ENCODE measurements around the gene GUCA1A. TPM values are rescaled to one million over a fixed set of nuclear protein-coding genes. Genes with fewer than 3 reads are reported as not detected.

The GUCA1A gene
- total RNA-seq, 4 donors from 2014 or later: not detected

DNA sequence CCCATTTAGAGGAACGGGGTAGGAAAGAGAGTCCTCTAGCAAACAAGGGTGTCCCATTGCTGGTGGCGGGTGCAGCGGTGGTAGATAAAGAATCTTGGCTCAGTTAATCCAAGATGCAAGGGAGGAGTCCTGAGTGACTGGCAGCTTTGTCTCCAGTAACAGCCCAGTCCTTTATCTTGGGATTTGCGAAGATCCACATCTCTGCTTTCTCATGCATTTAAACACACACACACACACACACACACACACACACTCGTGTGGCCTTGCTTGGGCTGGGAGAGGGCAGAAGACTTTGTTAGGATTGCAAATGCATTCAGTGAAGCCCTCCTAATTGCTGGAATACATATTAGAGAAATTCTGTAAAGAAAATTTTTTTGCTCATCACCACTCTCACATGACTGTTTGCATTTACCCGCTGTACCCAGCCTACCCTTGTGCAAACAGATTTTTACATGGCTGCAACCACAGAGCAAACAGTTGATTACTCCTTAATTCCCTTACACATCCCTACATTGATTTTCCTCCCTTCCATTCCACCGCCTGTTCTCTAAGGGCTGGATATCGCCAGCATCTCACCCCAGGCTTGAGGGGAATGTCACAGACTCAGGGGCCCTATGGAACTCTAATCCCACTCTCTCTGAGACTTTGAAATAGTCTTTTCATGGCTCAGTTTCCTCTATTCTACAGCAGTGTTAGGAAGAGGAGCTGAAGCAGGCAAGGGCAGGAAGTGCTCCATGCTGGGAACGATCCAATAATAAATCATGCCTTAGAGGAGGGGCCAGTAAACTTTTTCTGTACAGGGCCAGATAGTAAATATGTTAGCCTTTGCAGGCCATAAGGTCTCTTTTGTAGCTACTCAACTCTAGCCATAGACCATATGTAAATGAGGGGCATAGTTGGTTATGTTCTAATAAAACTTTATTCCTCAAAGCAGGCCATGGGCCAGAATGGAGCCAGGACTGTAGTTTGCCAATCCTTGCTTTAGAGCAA is 34.2 kb upstream of the GUCA1A start:
- peak overlapping the region in 1 of 4 donors; percentile 53 for H3K27ac ChIP-seq
- no peaks in the 10 kb centered on the region for H3K36me3 ChIP-seq
- 53 to 63% methylated on average over 9 of the region's 9 CpGs for WGBS, 2 donors
- peaks cover 0 to 27% of the 10 kb centered on the region in 2 donors for H3K27me3 ChIP-seq
- DNase-seq (ENCODE audit: low spot score in 2 of 2): no peak
- TF ChIP-seq, protein P1, sequence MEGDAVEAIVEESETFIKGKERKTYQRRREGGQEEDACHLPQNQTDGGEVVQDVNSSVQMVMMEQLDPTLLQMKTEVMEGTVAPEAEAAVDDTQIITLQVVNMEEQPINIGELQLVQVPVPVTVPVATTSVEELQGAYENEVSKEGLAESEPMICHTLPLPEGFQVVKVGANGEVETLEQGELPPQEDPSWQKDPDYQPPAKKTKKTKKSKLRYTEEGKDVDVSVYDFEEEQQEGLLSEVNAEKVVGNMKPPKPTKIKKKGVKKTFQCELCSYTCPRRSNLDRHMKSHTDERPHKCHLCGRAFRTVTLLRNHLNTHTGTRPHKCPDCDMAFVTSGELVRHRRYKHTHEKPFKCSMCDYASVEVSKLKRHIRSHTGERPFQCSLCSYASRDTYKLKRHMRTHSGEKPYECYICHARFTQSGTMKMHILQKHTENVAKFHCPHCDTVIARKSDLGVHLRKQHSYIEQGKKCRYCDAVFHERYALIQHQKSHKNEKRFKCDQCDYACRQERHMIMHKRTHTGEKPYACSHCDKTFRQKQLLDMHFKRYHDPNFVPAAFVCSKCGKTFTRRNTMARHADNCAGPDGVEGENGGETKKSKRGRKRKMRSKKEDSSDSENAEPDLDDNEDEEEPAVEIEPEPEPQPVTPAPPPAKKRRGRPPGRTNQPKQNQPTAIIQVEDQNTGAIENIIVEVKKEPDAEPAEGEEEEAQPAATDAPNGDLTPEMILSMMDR (IDR thresholded peaks at IDR 0.05): no peak
- TF ChIP-seq POLR2A (IDR thresholded peaks at IDR 0.05) (no peak), EP300 (IDR thresholded peaks at IDR 0.05) (no peak)
- no peaks in the 10 kb centered on the region for H3K9me3 ChIP-seq
- peaks cover 0 to 25% (median 8%) of the 10 kb centered on the region in 4 donors for H3K4me1 ChIP-seq
- no peak overlapping the region for H3K4me3 ChIP-seq

DNA sequence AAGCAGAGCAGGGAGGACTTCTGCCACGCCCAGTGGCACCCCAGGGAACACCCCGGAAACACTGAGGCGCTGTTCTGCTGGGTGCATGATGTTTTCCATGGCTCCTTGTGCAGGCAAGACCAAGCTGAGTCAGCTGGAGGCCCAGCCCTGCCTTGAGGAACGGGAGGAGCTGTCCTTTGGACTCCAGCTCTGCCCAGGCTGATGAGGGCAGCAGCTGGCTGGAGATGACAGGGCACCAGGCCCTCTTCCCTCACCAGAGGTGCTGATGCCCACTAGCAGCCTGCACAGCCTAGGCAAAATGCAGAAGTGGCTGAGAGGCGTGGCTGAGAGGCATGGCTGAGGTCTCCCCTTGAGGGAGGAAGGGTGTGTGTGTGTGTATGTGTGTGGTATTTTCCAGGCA is 33.1 kb upstream of the GUCA1A start:
- H3K4me1 ChIP-seq: peaks cover 0 to 25% (median 8%) of the 10 kb centered on the region in 4 donors
- peaks cover 0 to 32% of the 10 kb centered on the region in 2 donors for H3K27me3 ChIP-seq
- 77 to 91% methylated on average over 4 to 5 of the region's 5 CpGs for WGBS, 2 donors
- H3K27ac ChIP-seq: peak overlapping the region in 1 of 4 donors; percentile 86
- TF ChIP-seq, protein P1 (IDR thresholded peaks at IDR 0.05): no peak
- no peak for TF ChIP-seq EP300 (IDR thresholded peaks at IDR 0.05)
- no peak for TF ChIP-seq POLR2A (IDR thresholded peaks at IDR 0.05)
- H3K36me3 ChIP-seq: no peaks in the 10 kb centered on the region
- no peaks in the 10 kb centered on the region for H3K9me3 ChIP-seq
- DNase-seq (ENCODE audit: low spot score in 2 of 2): no peak
- no peak overlapping the region for H3K4me3 ChIP-seq

DNA sequence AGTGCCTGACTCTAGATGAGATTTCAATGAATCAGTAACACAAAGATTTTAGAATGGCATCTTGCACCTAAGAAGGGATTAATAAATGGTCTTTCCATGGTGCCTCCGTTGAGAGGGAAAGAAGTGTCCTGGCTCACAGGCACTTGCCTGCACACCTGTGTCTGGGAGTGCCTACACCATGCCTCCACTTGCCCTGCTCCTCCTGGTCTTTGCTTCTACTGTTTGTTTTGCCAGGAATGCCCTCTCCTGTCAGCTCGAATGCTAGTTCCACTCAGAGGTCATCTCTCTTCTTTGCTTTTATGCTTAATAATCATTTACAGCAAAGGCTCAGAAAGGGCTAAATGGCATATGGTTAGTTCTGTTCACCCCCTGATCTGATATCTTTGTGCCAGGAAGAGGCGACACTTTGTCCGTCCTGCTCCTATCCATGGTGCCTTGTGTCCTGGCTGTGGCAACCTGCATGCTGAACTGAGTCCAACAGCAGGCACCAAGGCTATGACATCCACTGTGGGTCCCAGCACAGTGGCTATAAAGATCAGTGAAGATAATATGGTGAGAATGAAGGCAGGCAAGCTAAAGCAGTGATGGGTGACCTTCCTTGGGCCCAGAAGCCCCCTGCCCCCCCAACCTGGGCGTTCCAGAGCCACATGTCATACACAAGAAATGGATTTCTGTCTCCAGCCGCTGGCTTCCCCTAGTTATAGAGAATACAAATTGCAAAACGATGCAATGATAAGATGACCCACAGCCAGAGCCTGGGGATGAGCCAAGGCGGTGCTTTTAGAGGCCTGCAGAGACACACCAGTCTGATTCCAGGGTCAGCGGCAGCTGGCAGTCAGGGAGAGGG is 32.2 kb upstream of the GUCA1A start:
- peak overlapping the region in 2 of 4 donors; percentile 43 to 54 for H3K4me3 ChIP-seq
- peak overlapping the region in 2 of 4 donors; percentile 85 to 86 for H3K27ac ChIP-seq
- H3K4me1 ChIP-seq: peaks cover 0 to 25% (median 8%) of the 10 kb centered on the region in 4 donors
- H3K36me3 ChIP-seq: no peaks in the 10 kb centered on the region
- H3K27me3 ChIP-seq: peaks cover 0 to 36% of the 10 kb centered on the region in 2 donors
- DNase-seq (ENCODE audit: low spot score in 2 of 2): peak; percentile 28 to 41
- WGBS, 2 donors: 70 to 74% methylated on average over 9 of the region's 9 CpGs
- TF ChIP-seq, protein P1 (IDR thresholded peaks at IDR 0.05): no peak
- TF ChIP-seq POLR2A (IDR thresholded peaks at IDR 0.05): no peak
- TF ChIP-seq EP300 (IDR thresholded peaks at IDR 0.05): no peak
- H3K9me3 ChIP-seq: no peaks in the 10 kb centered on the region

DNA sequence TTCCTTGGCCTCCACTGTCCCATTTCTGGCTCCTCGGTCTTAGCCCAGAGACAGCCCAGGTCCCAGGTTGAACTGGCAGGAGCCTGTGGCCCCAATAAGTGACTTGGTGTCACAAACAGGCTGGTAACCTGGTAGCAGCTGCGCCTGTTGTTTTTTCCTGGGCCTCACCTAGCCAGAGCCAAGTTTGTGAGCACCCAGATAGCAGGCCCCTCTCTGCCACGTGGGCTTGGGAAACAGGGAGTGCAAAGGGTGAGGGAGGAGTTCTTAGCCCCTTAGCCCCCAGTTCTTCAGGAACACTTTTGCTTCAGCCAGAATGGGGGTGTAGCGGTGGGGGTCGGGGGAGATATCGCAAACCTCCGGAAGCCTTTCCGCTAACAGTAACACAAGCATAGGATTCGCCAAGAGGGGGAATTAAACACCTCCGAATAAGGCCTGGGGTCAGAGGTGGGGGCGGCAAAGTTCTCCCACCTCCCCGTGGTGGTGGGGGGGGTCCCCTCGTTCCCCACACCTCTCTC is 31.5 kb upstream of the GUCA1A start:
- WGBS, 2 donors: 62 to 71% methylated on average over 10 to 13 of the region's 13 CpGs
- no peaks in the 10 kb centered on the region for H3K9me3 ChIP-seq
- TF ChIP-seq EP300 (IDR thresholded peaks at IDR 0.05) (no peak), POLR2A (IDR thresholded peaks at IDR 0.05) (no peak)
- TF ChIP-seq, protein P1 (IDR thresholded peaks at IDR 0.05): no peak
- H3K27ac ChIP-seq: peak overlapping the region in 2 of 4 donors; percentile 85 to 86
- H3K36me3 ChIP-seq: no peaks in the 10 kb centered on the region
- peak overlapping the region in 3 of 4 donors; percentile 10 to 54 (median 43) for H3K4me3 ChIP-seq
- no peak for DNase-seq (ENCODE audit: low spot score in 2 of 2)
- H3K27me3 ChIP-seq: peaks cover 0 to 41% of the 10 kb centered on the region in 2 donors
- H3K4me1 ChIP-seq: peaks cover 0 to 25% (median 8%) of the 10 kb centered on the region in 4 donors

All from tibial nerve (tissue), 4 donors.